IMR-90 (cell line): Measurements from ENCODE around the gene DPEP1. TPM values are rescaled to one million over a fixed set of nuclear protein-coding genes. Genes with fewer than 3 reads are reported as not detected.

ENCODE experiments used
- ATAC-seq: fragments of 200-7000 bp; cut with Tn5 transposase; 2 replicates; pipeline ENCODE4 v1.9.1; 2020; ENCODE audit warnings: low read depth, mild to moderate bottlenecking, moderate library complexity
- BruUV-seq: library from RNA; stranded (reverse); fragments of 400-500 nt; replicated peaks from 2 replicates; lab custom pipeline; 2021; lab: Mats Ljungman, UMichigan
- CTCF ChIA-PET: fragments of 300-600 bp; formaldehyde crosslinking; extraction: SDS; loops from one replicate; lab custom pipeline; 2021; ENCODE audit warnings: antibody characterized with exemption; lab: Yijun Ruan, JAX
- POLR2A ChIA-PET: fragments of 300-600 bp; sonication (Branson Sonifier 250); formaldehyde crosslinking; loops from one replicate; lab custom pipeline; 2022; ENCODE audit warnings: antibody characterized with exemption; ENCODE audit not compliant: unreplicated experiment; lab: Charles Lee
- DNase-seq: peaks from one replicate; pipeline ENCODE4 v3.0.0; 2013
- H2AFZ ChIP-seq: replicated peaks from 2 replicates; pipeline ENCODE3; 2013; ENCODE audit warnings: low read length, mild to moderate bottlenecking; ENCODE audit not compliant: poor library complexity
- H2AK5ac ChIP-seq: 2 replicates; pipeline ENCODE4 v1.6.1; 2013; ENCODE audit warnings: low read depth, low read length, inconsistent platforms
- H2AK9ac ChIP-seq: replicated peaks from 2 replicates; pipeline ENCODE3; 2013; ENCODE audit warnings: mild to moderate bottlenecking, low read depth, low read length, moderate library complexity; ENCODE audit not compliant: poor library complexity
- H2BK120ac ChIP-seq: 2 replicates; pipeline ENCODE4 v1.6.1; 2013; ENCODE audit warnings: low read depth, low read length, inconsistent platforms
- H2BK15ac ChIP-seq: 3 replicates; pipeline ENCODE4 v1.6.1; 2013; ENCODE audit warnings: low read depth, low read length, inconsistent platforms
- H2BK20ac ChIP-seq: 2 replicates; pipeline ENCODE4 v1.6.1; 2013; ENCODE audit warnings: low read depth, mild to moderate bottlenecking, inconsistent platforms, low read length, moderate library complexity
- H2BK5ac ChIP-seq: 2 replicates; pipeline ENCODE4 v1.6.1; 2013; ENCODE audit warnings: mild to moderate bottlenecking, low read depth, low read length, inconsistent platforms; ENCODE audit not compliant: poor library complexity, severe bottlenecking
- H3K14ac ChIP-seq: replicated peaks from 2 replicates; pipeline ENCODE4 v1.6.1; 2013; ENCODE audit warnings: low read depth, low read length, inconsistent platforms
- H3K18ac ChIP-seq: 2 replicates; pipeline ENCODE4 v1.6.1; 2013; ENCODE audit warnings: low read depth, low read length, control low read depth
- H3K23ac ChIP-seq: 2 replicates; pipeline ENCODE4 v1.6.1; 2013; ENCODE audit warnings: low read depth, low read length, inconsistent platforms
- H3K27ac ChIP-seq: 2 replicates; pipeline ENCODE4 v1.5.1; 2013; ENCODE audit warnings: mild to moderate bottlenecking, control low read depth, low read length; ENCODE audit not compliant: insufficient read depth
- H3K27me3 ChIP-seq: 2 replicates; pipeline ENCODE4 v1.6.1; 2013; ENCODE audit warnings: low read length; ENCODE audit not compliant: control insufficient read depth, insufficient read depth
- H3K36me3 ChIP-seq: 2 replicates; pipeline ENCODE4 v1.6.1; 2013; ENCODE audit warnings: low read length, mixed read lengths; ENCODE audit not compliant: control insufficient read depth, insufficient read depth
- H3K4ac ChIP-seq: 2 replicates; pipeline ENCODE4 v1.6.1; 2013; ENCODE audit warnings: low read depth, low read length, inconsistent platforms
- H3K4me1 ChIP-seq: 2 replicates; pipeline ENCODE4 v1.6.1; 2013; ENCODE audit warnings: low read length, mixed read lengths; ENCODE audit not compliant: control insufficient read depth, insufficient read depth
- H3K4me2 ChIP-seq: 2 replicates; pipeline ENCODE4 v1.6.1; 2013; ENCODE audit warnings: low read depth, mild to moderate bottlenecking, control low read depth, low read length, moderate library complexity
- H3K4me3 ChIP-seq: 2 replicates; pipeline ENCODE4 v1.5.1; 2013; ENCODE audit warnings: low read depth, mild to moderate bottlenecking, control low read depth, low read length, moderate library complexity; ENCODE audit not compliant: insufficient read depth
- H3K56ac ChIP-seq: 2 replicates; pipeline ENCODE4 v1.6.1; 2013; ENCODE audit warnings: low read length, inconsistent platforms; ENCODE audit not compliant: insufficient read depth; ENCODE audit errors: extremely low read depth
- H3K79me1 ChIP-seq, 2 experiments: 2 replicates each; pipeline ENCODE4 v1.6.1; 2013; ENCODE audit warnings: low read length in 2 of 2, inconsistent platforms in 1 of 2, low read depth in 1 of 2
- H3K9ac ChIP-seq: 2 replicates; pipeline ENCODE4 v1.6.1; 2013; ENCODE audit warnings: low read depth, low read length, control low read depth
- H3K9me1 ChIP-seq: 2 replicates; pipeline ENCODE4 v1.6.1; 2013; ENCODE audit warnings: low read length, inconsistent platforms; ENCODE audit not compliant: insufficient read depth
- H3K9me3 ChIP-seq: 2 replicates; pipeline ENCODE4 v1.6.1; 2013; ENCODE audit warnings: low read length; ENCODE audit not compliant: control insufficient read depth, insufficient read depth
- H4K20me1 ChIP-seq: 2 replicates; pipeline ENCODE4 v1.6.1; 2013; ENCODE audit warnings: low read length, inconsistent platforms; ENCODE audit not compliant: insufficient read depth
- H4K5ac ChIP-seq: 2 replicates; pipeline ENCODE4 v1.6.1; 2013; ENCODE audit warnings: mild to moderate bottlenecking, low read depth, low read length, control low read depth
- H4K8ac ChIP-seq, 2 experiments: 2 replicates each; pipeline ENCODE4 v1.6.1; 2013; ENCODE audit warnings: low read depth in 2 of 2, low read length in 2 of 2, control low read depth in 1 of 2, inconsistent platforms in 1 of 2
- H4K91ac ChIP-seq: 2 replicates; pipeline ENCODE4 v1.6.1; 2013; ENCODE audit warnings: low read depth, low read length, inconsistent platforms; ENCODE audit not compliant: insufficient read depth
- CEBPB ChIP-seq: IDR thresholded peaks from 2 replicates; pipeline ENCODE4 v1.6.1; 2012; ENCODE audit warnings: low read depth, low read length, improper control_type of control experiment
- CHD1 ChIP-seq: IDR thresholded peaks from 2 replicates; pipeline ENCODE4 v1.6.1; 2012; ENCODE audit warnings: low read depth, low read length, improper control_type of control experiment
- MXI1 ChIP-seq: IDR thresholded peaks from 2 replicates; pipeline ENCODE4 v1.6.1; 2012; ENCODE audit warnings: low read depth, mild to moderate bottlenecking, low read length, moderate library complexity, borderline replicate concordance
- POLR2A ChIP-seq: IDR thresholded peaks from 2 replicates; pipeline ENCODE4 v1.6.1; 2012; ENCODE audit warnings: mild to moderate bottlenecking, low read depth, low read length
- RAD21 ChIP-seq: IDR thresholded peaks from 2 replicates; pipeline ENCODE4 v1.6.1; 2012; ENCODE audit warnings: low read length, improper control_type of control experiment
- RFX5 ChIP-seq: IDR thresholded peaks from 2 replicates; pipeline ENCODE4 v1.8.0; 2012; ENCODE audit warnings: low read depth, mild to moderate bottlenecking, low read length, moderate library complexity
- WGBS, 2 experiments: methylation state at CpG; one replicate each; pipeline versions ENCODE4 v1.1.5 to v1.1.7; 2013; ENCODE audit warnings: missing lambda C conversion rate in 2 of 2; ENCODE audit not compliant: insufficient read length in 1 of 2; ENCODE audit errors: extremely low coverage in 2 of 2; 5-methylcytosine and 5-hydroxymethylcytosine counted together
- dilution Hi-C: fragments of 300-500 bp; cut with HindIII; formaldehyde crosslinking; loops from one replicate; pipeline ENCODE4 v1.14.3; 2018; ENCODE audit warnings: low sequenced_read_pairs; ENCODE audit not compliant: unreplicated experiment
- in situ Hi-C: fragments of 300-500 bp; cut with MboI; formaldehyde crosslinking; loops from 3 replicates; pipeline ENCODE4 v1.14.3; 2019; ENCODE audit warnings: low sequenced_read_pairs, inconsistent platforms, mixed read lengths
- intact Hi-C: fragments of 100-400 bp; cut with micrococcal nuclease; formaldehyde crosslinking; loops from 2 replicates; pipeline ENCODE4 v1.10.0; 2022
- polyA plus RNA-seq, 3 experiments: library from polyadenylated mRNA; depleted of rRNA; stranded (reverse); fragments of >200 nt; gene quantifications; 2 replicates each; pipeline ENCODE4 v1.2.3, GENCODE V29; 2012; ENCODE audit warnings: low replicate concordance in 1 of 3
- total RNA-seq: library from RNA; depleted of rRNA; stranded (reverse); fragments of >200 nt; gene quantifications from 2 replicates; pipeline ENCODE4 v1.2.3, GENCODE V29; 2012
- TF ChIP-seq, protein P1 (sequence below): conservative IDR thresholded peaks from 2 replicates; pipeline ENCODE4 v1.5.1; 2012; ENCODE audit warnings: mild to moderate bottlenecking, low read depth, low read length, improper control_type of control experiment

The DPEP1 gene
- total and polyA plus RNA-seq, 2 of the 4 experiments (the other 2 are of a cell fraction): not detected

DNA sequence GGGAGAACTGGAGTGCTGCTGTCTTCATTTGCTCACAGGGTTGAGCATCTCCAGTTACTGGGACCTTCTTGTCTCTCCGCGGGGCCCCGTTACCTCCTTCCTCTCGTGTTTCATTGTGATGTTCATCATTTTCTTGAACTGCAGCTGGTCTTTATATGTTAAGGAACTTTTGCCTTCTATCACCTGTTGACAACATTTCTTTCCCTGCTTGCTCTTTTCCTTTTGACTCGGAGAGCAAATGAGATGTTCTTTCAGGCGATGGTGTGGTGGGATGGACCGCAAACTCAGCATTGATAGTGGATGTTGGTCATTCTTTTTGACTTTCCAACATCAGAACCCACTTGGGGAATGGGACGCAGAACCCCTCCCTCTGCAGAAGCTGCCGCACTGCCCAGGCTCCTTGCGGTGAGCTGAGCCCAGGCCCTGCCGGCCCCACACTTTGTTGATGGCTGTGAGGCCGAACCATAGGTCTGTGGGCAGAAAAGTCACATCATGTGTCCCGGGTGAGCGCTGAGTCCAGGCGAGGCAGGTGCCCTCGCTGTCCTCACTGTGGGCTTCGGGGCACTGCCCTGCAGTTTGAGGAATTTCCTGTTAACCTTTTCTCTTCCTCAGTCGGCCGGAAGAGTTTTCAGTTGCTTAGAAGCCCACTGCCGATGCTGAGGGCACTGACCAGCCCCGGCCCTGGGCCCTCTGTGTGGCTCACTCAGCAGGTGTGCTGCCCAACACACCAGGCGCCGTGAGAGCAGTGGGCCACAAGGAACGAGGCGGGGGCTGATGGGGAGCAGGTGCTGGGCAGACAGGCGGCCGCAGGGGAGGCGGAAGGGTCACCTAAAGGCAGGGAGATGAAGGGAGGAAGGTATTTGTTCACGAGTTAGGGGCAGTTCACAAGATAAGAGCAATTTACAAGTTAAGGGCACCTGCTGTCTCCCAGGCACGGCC lies 45.5 kb upstream of the DPEP1 start:
- Histone ChIP-seq H3K79me1 (peaks cover 19 to 32% of the 10 kb centered on the region in 2 experiments), H4K5ac (no peak overlapping the region), H3K27ac (no peak overlapping the region), H3K9ac (no peak overlapping the region), H4K91ac (no peak overlapping the region), H3K14ac (no peak overlapping the region), H3K9me3 (no peaks in the 10 kb centered on the region), H2AK5ac (no peak overlapping the region), H2BK15ac (no peak overlapping the region), H4K20me1 (peaks cover 37% of the 10 kb centered on the region), H3K36me3 (peaks cover 20% of the 10 kb centered on the region), H4K8ac (no peak overlapping the region), H3K23ac (no peak overlapping the region), H3K4ac (no peak overlapping the region), H3K56ac (no peak overlapping the region), H3K4me3 (no peak overlapping the region), H2BK120ac (no peak overlapping the region), H2BK20ac (no peak overlapping the region), H2BK5ac (no peak overlapping the region), H2AFZ (peak overlapping the region; percentile 5), H3K4me2 (no peak overlapping the region), H3K9me1 (peaks cover 9% of the 10 kb centered on the region), H3K4me1 (peaks cover 21% of the 10 kb centered on the region), H2AK9ac (no peak overlapping the region), H3K18ac (no peak overlapping the region), H3K27me3 (no peaks in the 10 kb centered on the region)
- intact Hi-C loops (no loop called here), in situ Hi-C loops (no loop called here), dilution Hi-C loops (no loop called here)
- ChIA-PET CTCF (no interaction called here), POLR2A (no interaction called here)
- DNase-seq: no peak
- ATAC-seq: no peak
- WGBS, 2 experiments: 68% methylated on average over 8 of the region's 30 CpGs; no CpG with 5 or more reads in 1 of the 2 experiments
- BruUV-seq: no TSS peak
- TF ChIP-seq, protein P1, sequence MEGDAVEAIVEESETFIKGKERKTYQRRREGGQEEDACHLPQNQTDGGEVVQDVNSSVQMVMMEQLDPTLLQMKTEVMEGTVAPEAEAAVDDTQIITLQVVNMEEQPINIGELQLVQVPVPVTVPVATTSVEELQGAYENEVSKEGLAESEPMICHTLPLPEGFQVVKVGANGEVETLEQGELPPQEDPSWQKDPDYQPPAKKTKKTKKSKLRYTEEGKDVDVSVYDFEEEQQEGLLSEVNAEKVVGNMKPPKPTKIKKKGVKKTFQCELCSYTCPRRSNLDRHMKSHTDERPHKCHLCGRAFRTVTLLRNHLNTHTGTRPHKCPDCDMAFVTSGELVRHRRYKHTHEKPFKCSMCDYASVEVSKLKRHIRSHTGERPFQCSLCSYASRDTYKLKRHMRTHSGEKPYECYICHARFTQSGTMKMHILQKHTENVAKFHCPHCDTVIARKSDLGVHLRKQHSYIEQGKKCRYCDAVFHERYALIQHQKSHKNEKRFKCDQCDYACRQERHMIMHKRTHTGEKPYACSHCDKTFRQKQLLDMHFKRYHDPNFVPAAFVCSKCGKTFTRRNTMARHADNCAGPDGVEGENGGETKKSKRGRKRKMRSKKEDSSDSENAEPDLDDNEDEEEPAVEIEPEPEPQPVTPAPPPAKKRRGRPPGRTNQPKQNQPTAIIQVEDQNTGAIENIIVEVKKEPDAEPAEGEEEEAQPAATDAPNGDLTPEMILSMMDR: no peak
- TF ChIP-seq MXI1 (no peak), POLR2A (no peak), CHD1 (no peak), RFX5 (no peak), CEBPB (no peak), RAD21 (no peak)
